ENCODE results near the gene NCOR1.
A peak's percentile ranks its signal among the peaks of the same experiment; 100 is the strongest.
"Not testable (repeated sequence)": the region's sequence is repeated elsewhere in the genome, so short reads cannot be mapped to it uniquely, and the experiment has no call there.

Gene NCOR1

GRCh38 chr17:16150251-16150856 is 65.0 kb downstream of the NCOR1 start:
- DNase-seq (ENCODE audit: low read depth): peak; percentile 24

GRCh38 chr17:16148596-16148995 is 66.7 kb downstream of the NCOR1 start:
- DNase-seq (ENCODE audit: low read depth): no peak

- not testable (repeated sequence) for DNase-seq (ENCODE audit: low read depth)
Observed at GRCh38 chr17:16145319-16145890, 69.9 kb downstream of the NCOR1 start.

- DNase-seq (ENCODE audit: low read depth): no peak
Observed at GRCh38 chr17:16141685-16142084, 73.6 kb downstream of the NCOR1 start.

DNA sequence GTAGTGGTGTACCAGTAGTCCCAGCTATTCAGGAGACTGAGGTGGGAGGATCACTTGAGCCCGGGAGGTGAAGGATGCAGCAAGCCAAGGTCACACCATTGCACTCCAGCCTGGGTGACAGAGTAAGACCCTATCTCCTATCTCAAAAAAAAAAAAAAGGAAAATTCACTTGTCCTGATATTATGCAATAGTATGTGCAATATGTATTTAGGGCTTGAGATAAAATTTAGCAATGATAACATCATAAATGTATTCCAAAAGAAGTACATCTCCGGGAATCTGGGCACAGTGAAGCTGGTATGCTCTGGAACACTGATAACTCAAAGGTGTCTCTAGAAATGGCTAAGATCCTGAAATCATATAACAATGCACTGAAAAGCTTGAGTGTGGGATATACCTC is 74.5 kb downstream of the NCOR1 start:
- no peak for DNase-seq (ENCODE audit: low read depth)

DNA sequence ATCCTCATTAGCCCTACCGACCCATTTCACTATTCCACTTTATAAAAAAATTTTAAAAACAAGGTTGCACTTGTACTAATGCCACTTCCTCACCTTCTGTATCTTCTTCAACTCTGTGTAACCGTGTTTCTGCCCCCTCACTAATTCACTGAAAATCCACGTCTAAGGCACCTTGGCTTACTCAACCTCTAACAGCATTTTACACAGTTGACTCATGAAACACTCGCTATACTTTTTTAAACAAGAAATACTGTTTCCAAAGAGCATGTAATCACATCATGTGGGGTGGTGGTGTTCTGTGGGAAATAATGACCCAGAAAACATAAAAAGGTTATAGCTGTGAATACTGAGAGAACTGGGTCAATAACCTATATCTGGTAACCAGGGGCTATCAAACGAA is 79.9 kb downstream of the NCOR1 start:
- no peak for DNase-seq (ENCODE audit: low read depth)

DNA sequence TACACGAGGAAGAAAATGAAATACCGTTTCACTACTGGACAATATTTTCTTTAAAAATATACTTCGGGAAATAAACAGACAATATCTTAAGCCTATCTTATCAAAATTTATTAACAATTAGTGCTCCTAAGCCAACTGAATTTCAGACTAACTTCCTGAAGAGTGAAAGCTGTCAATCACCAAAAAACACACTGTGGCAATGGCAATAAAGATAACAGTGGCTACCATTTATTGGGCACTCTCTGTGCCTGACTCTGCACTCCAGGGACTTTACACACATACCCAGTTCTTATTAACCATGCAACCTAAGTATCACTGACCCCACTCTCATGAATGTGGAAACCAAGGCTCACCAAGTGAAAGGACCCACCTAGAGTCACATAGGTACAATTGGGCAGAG is 83.7 kb downstream of the NCOR1 start:
- DNase-seq (ENCODE audit: low read depth): no peak

GRCh38 chr17:16129441-16130205 is 85.7 kb downstream of the NCOR1 start:
- DNase-seq (ENCODE audit: low read depth): no peak

GRCh38 chr17:16123531-16123930 is 91.8 kb downstream of the NCOR1 start:
- no peak for DNase-seq (ENCODE audit: low read depth)

DNA sequence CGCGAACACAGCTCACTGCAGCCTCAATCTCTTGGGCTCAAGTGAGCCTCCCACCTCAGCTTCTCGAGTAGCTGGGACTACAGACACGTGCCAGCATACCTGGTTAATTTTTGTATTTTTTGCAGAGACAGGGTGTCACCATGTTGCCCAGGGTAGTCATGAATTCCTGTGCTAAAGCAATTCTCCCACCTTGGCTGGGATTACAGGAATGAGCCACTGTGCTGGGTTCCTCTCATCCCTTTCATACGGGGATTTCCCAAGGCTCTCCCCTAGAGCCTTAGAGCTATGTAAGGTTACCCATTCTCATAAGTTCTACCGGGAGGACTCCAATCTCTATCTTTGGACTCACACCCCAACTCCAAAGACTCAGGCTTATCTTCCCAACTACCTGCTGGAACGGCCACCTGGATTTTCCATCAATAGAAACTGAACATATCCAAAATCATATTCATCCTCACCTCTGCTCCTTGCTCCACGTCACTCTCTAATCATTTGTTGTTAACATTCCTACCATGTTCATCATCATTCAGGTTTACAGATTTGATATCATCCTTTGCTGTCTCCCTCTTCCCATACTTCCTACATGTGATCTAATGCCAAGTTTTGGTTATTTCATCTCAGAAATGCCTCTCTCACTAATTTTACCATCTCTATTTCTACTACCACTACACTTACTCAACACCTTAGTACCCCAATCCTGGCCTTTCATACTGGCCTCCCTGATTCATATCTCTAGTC is 92.5 kb downstream of the NCOR1 start:
- DNase-seq (ENCODE audit: low read depth): no peak

DNA sequence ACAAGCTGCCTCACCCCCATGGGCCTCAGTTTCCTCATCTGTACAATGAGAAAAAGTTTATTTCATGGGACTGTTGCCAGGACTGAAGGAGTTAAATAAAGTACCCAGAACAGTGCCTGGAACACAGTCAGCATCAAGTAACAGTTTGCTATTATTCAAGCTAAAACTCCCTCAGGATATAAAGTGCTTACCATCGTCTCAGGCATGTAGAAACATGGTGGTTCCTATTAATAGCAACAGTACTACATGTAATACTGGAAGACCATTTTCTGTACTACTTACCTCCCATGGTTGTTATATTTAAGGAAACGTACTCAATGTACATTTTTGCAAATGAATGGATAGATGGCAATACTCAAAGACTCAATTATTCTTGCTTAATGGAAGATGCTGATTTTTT is 93.4 kb downstream of the NCOR1 start:
- DNase-seq (ENCODE audit: low read depth): no peak

- DNase-seq (ENCODE audit: low read depth): no peak
Observed at GRCh38 chr17:16120937-16121336, 94.4 kb downstream of the NCOR1 start.

- DNase-seq (ENCODE audit: low read depth): no peak
Observed at GRCh38 chr17:16117149-16117548, 98.2 kb downstream of the NCOR1 start.

DNA sequence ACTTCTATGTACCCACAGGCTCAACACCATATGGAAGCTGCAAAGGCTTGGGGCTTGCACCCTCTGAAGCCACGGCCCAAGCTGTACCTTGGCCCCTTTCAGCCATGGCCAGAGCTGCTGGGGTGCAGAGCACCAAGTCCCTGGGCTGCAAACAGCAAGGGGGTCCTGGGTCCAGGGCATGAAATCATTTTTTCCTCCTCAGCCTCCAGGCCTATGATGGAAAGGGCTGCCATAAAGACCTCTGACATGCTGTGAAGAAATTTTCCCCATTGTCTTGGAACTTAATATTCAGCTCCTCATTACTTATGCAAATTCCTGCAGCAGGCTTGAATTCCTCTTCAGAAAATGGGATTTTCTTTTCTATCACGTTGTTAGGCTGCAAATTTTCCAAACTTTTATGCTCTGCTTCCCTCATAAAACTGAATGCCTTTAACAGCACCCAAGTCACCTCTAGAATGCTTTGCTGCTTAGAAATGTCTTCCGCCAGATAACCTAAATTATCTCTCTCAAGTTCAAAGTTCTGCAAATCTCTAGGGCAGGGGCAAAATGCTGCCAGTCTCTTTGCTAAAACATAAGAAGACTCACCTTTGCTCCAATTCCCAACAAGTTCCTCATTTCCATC is 100.1 kb downstream of the NCOR1 start:
- DNase-seq (ENCODE audit: low read depth): not testable (repeated sequence)

DNA sequence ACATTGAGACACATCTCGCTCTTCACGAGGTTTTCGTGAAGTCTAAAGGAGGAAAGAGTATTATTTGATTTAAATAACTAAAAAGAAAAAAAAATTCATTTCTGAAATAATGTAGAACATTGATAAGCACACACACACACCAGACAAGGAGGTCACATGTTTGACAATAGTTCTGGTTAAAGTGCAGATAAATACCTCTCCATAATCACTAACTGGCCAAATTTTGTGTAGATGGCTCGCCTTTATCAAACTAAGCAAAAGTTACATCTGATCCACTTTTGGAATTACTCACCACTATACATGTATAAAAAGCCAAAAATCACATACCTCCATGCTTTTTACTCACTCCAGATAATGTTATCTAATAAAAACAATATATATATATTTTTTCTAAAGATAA is 106.5 kb downstream of the NCOR1 start:
- no peak for DNase-seq (ENCODE audit: low read depth)

DNA sequence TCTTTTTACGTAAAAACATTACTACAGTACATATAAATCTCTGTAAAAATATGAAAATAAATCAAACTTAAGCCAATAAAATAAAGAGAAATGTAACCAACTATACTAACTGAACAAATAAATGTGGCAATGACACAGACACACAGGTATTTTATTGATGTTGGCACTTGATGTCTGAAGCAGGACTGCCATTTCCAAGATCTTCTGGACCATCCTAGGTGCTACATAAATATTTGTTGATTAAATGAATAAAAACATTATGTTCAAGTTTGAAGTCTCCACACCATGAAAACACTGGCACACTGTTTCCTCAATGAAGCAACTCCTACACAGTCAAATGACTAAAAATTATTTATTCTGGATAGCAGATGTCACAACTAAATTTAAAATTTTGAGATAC is 106.9 kb downstream of the NCOR1 start:
- DNase-seq (ENCODE audit: low read depth): no peak

- no peak for DNase-seq (ENCODE audit: low read depth)
Observed at GRCh38 chr17:16107165-16107770, 108.1 kb downstream of the NCOR1 start.

DNA sequence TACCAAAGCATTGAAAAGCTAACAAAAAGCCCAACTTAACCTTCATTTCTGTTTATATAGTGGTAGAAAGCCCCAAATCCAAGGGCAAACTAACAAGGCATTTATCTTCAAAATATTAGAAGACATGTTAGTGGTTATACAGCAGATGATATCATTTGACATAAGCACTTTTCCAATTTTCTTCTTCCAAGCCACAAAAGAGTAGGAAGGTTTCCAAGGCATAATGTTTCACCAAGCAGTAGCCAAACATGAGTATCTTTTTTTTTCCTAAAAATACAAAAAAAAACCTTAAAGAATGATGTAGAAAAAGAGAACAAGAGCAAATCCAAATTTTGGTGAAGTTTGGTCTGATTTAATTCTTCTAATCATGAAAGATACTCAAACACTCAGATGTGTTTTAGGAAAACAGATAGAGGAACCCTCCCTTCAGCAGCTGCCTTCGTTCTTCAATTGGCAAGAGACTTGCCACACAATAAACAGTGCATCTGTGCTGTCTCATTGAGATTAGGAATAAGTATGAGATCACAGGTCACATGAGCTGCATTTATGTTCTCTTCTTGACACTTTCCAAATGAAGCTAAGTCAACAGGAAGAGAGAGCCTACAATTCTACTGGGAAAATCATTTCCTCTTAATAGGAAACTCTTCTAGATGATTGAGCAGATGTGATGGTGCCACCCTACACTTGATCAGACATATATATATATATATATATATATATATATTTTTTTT is 109.0 kb downstream of the NCOR1 start:
- no peak for DNase-seq (ENCODE audit: low read depth)

GRCh38 chr17:16104189-16104588 is 111.1 kb downstream of the NCOR1 start:
- DNase-seq (ENCODE audit: low read depth): no peak

GRCh38 chr17:16101440-16101839 is 113.9 kb downstream of the NCOR1 start:
- DNase-seq (ENCODE audit: low read depth): no peak

- DNase-seq (ENCODE audit: low read depth): no peak
Observed at GRCh38 chr17:16100737-16101400, 114.5 kb downstream of the NCOR1 start.

Data from HS-27A (cell line).